ENCODE data around the gene PNMA6E.

PNMA6E gene

GRCh38 chrX:153434801-153435200, 33.7 kb upstream of the PNMA6E start:
- DNase-seq: no peak

GRCh38 chrX:153433781-153434285, 32.7 kb upstream of the PNMA6E start:
- no peak for DNase-seq

GRCh38 chrX:153433161-153433680, 32.1 kb upstream of the PNMA6E start:
- DNase-seq: no peak

GRCh38 chrX:153430796-153431195, 29.6 kb upstream of the PNMA6E start:
- no peak for DNase-seq

- no peak for DNase-seq
Observed at GRCh38 chrX:153426204-153426603, 25.1 kb upstream of the PNMA6E start.

- DNase-seq: no peak
Observed at GRCh38 chrX:153423652-153424051, 22.5 kb upstream of the PNMA6E start.

- DNase-seq: no peak
Observed at GRCh38 chrX:153421856-153422255, 20.7 kb upstream of the PNMA6E start.

- DNase-seq: no peak
Observed at GRCh38 chrX:153420851-153421599, 19.9 kb upstream of the PNMA6E start.

GRCh38 chrX:153417637-153418036, 16.5 kb upstream of the PNMA6E start:
- DNase-seq: no peak

- no peak for DNase-seq
Observed at GRCh38 chrX:153416781-153417450, 15.8 kb upstream of the PNMA6E start.

- no peak for DNase-seq
Observed at GRCh38 chrX:153414856-153415510, 13.8 kb upstream of the PNMA6E start.

GRCh38 chrX:153413731-153414130, 12.6 kb upstream of the PNMA6E start:
- no peak for DNase-seq

GRCh38 chrX:153412746-153413720, 11.9 kb upstream of the PNMA6E start:
- DNase-seq: no peak

- no peak for DNase-seq
Observed at GRCh38 chrX:153411988-153412574, 10.9 kb upstream of the PNMA6E start.

- DNase-seq: peak; percentile 1
Observed at GRCh38 chrX:153411255-153411987, 10.3 kb upstream of the PNMA6E start, which contains the start of gene ZFP92. ZFP92 (plus strand) TSS chrX:153411472; CDS start chrX:153418323, 6,851 bp downstream.

GRCh38 chrX:153410888-153411254, 9.7 kb upstream of the PNMA6E start:
- DNase-seq: no peak

GRCh38 chrX:153410373-153410772, 9.2 kb upstream of the PNMA6E start:
- no peak for DNase-seq

GRCh38 chrX:153409414-153410101, 8.4 kb upstream of the PNMA6E start:
- no peak for DNase-seq

GRCh38 chrX:153408871-153409351, 7.8 kb upstream of the PNMA6E start:
- no peak for DNase-seq

GRCh38 chrX:153408221-153408721, 7.1 kb upstream of the PNMA6E start:
- DNase-seq: no peak
